GM21526 (cell line): Measurements from ENCODE around the gene VIPR2.

Experiments used
- ATAC-seq: cut with Tn5 transposase; IDR thresholded peaks from one replicate; pipeline ENCODE4 v1.9.1; 2021; ENCODE audit warnings: moderate library complexity; ENCODE audit not compliant: unreplicated experiment, low FRiP score

VIPR2 gene

GRCh38 chr7:159158125-159158887 is 13.6 kb upstream of the VIPR2 start:
- ATAC-seq, result no peak

GRCh38 chr7:159157714-159158113 is 13.0 kb upstream of the VIPR2 start:
- no peak for ATAC-seq

- no peak for ATAC-seq
These were observed 12.0 kb upstream of the VIPR2 start for GRCh38 chr7:159156436-159157245.

- no peak for ATAC-seq
These were observed 10.7 kb upstream of the VIPR2 start for GRCh38 chr7:159155410-159155809.

- ATAC-seq, result no peak
These were observed 9.6 kb upstream of the VIPR2 start for GRCh38 chr7:159154243-159154642.

- ATAC-seq, result no peak
These were observed 8.8 kb upstream of the VIPR2 start for GRCh38 chr7:159153511-159153910.

- no peak for ATAC-seq
These were observed 8.1 kb upstream of the VIPR2 start for GRCh38 chr7:159152816-159153215.

- no peak for ATAC-seq
These were observed 6.6 kb upstream of the VIPR2 start for GRCh38 chr7:159151231-159151630.

GRCh38 chr7:159149488-159149887 is 4.8 kb upstream of the VIPR2 start:
- no peak for ATAC-seq

- ATAC-seq, result no peak
These were observed 4.0 kb upstream of the VIPR2 start for GRCh38 chr7:159148430-159149395.

GRCh38 chr7:159147687-159148086 is 3.0 kb upstream of the VIPR2 start:
- no peak for ATAC-seq

- ATAC-seq, result no peak
These were observed 2.6 kb upstream of the VIPR2 start for GRCh38 chr7:159147246-159147645.

GRCh38 chr7:159146084-159146858 is 1.6 kb upstream of the VIPR2 start:
- no peak for ATAC-seq

- no peak for ATAC-seq
These were observed 806 bp upstream of the VIPR2 start for GRCh38 chr7:159145490-159145855.

GRCh38 chr7:159143780-159144757 is 598 bp downstream of the VIPR2 start:
- no peak for ATAC-seq

GRCh38 chr7:159142730-159143129 is 1.9 kb downstream of the VIPR2 start:
- no peak for ATAC-seq

- no peak for ATAC-seq
These were observed 2.5 kb downstream of the VIPR2 start for GRCh38 chr7:159142199-159142598.

- no peak for ATAC-seq
These were observed 3.0 kb downstream of the VIPR2 start for GRCh38 chr7:159141660-159142059.

GRCh38 chr7:159141167-159141566 is 3.5 kb downstream of the VIPR2 start:
- no peak for ATAC-seq
